Ascending aorta (tissue), 2 donors: ENCODE results near the gene TDG. TPM values are rescaled to one million over a fixed set of nuclear protein-coding genes. Genes with fewer than 3 reads are reported as not detected.
"Not testable (repeated sequence)": the region's sequence is repeated elsewhere in the genome, so short reads cannot be mapped to it uniquely, and the experiment has no call there.

Source experiments
- DNase-seq, 2 donors: peaks; one replicate each; pipeline ENCODE4 v3.0.0-alpha.2; 2019; ENCODE audit warnings: low spot score in 2 of 2
- H3K27ac ChIP-seq, 2 donors: fragments of 200-600 bp; sonication (generic); one replicate each; pipeline ENCODE4 v1.5.1; 2016 to 2017; ENCODE audit warnings: mild to moderate bottlenecking in 1 of 2
- H3K27me3 ChIP-seq: fragments of 200-600 bp; sonication (generic); one replicate; pipeline ENCODE4 v1.5.1; 2017
- H3K36me3 ChIP-seq, 2 donors: fragments of 200-600 bp; sonication (generic); one replicate each; pipeline ENCODE4 v1.5.1; 2016
- H3K4me1 ChIP-seq, 2 donors: fragments of 200-600 bp; sonication (generic); one replicate each; pipeline ENCODE4 v1.5.1; 2016 to 2017; ENCODE audit warnings: mild to moderate bottlenecking in 1 of 2
- H3K4me3 ChIP-seq, 2 donors: fragments of 200-600 bp; sonication (generic); one replicate each; pipeline ENCODE4 v1.5.1; 2016 to 2017; ENCODE audit warnings: mild to moderate bottlenecking in 1 of 2
- H3K9me3 ChIP-seq, 2 donors: fragments of 200-600 bp; sonication (generic); one replicate each; pipeline ENCODE4 v1.5.1; 2016
- intact Hi-C: fragments of 100-400 bp; cut with DNase I; formaldehyde crosslinking; loops from one replicate; pipeline ENCODE4 v1.15.1; 2023
- total RNA-seq: library from RNA; depleted of rRNA; stranded (reverse); fragments of >200 nt; gene quantifications from one replicate; pipeline ENCODE4 v1.1.0, GENCODE V29; 2016
- TF ChIP-seq, protein P1 (sequence below), 3 experiments: fragments of 200-600 bp in 2 of 3; fragments of 450-650 bp in 1 of 3; sonication (generic) in 2 of 3; IDR thresholded peaks; one replicate each; pipeline ENCODE4 v1.5.1; 2016 to 2019; ENCODE audit warnings: antibody characterized with exemption in 3 of 3, mild to moderate bottlenecking in 1 of 3, moderate library complexity in 1 of 3

Gene TDG
- total RNA-seq, 1 donor from 2014 or later = 11.8 TPM

DNA sequence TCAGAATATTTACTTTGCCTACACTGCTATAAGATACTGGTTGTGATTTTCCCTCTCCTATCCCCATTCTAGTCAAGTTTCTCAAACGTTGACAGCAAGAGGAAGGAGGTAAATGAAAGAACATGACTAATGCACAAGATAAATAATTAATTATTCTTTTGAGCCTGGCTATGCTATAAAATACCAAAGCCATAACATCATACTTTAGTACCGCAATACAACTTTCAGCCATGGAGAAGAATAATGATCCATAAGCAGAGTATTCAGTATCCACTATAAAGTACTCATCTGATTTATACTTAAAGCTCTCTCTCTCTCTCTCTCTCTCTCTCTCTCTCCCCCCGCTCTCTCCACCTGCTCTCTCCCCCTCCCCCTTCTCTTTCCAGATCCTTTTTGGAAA, 41.3 kb downstream of the TDG start:
- no peak for DNase-seq
- H3K4me1 ChIP-seq = no peaks in the 10 kb centered on the region
- TF ChIP-seq, protein P1, sequence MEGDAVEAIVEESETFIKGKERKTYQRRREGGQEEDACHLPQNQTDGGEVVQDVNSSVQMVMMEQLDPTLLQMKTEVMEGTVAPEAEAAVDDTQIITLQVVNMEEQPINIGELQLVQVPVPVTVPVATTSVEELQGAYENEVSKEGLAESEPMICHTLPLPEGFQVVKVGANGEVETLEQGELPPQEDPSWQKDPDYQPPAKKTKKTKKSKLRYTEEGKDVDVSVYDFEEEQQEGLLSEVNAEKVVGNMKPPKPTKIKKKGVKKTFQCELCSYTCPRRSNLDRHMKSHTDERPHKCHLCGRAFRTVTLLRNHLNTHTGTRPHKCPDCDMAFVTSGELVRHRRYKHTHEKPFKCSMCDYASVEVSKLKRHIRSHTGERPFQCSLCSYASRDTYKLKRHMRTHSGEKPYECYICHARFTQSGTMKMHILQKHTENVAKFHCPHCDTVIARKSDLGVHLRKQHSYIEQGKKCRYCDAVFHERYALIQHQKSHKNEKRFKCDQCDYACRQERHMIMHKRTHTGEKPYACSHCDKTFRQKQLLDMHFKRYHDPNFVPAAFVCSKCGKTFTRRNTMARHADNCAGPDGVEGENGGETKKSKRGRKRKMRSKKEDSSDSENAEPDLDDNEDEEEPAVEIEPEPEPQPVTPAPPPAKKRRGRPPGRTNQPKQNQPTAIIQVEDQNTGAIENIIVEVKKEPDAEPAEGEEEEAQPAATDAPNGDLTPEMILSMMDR (IDR thresholded peaks at IDR 0.05) = no peak
- no peak overlapping the region for H3K4me3 ChIP-seq
- intact Hi-C loops = no loop called here
- H3K36me3 ChIP-seq = peaks cover 0 to 6% of the 10 kb centered on the region in 2 donors
- H3K27ac ChIP-seq = no peak overlapping the region
- H3K9me3 ChIP-seq = no peaks in the 10 kb centered on the region
- no peaks in the 10 kb centered on the region for H3K27me3 ChIP-seq

DNA sequence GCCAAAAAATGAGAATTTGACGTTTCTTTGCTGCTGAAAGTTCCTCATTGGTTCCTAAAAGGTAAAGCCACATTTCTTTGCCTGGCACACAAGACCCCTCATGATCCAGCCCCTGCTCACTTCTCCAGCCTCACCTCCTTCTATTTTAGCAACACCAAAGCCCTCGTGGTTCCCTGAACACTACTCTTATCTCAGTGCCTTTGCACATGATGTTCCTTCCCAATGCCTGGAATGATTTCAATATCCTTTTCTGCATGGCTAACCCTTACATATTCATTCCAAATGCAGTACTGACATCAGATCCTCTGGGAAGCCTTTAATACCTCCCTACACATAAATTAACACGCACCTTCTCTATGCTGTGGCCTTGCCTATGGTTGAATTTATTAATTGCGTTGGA, 44.4 kb downstream of the TDG start:
- H3K4me3 ChIP-seq = no peak overlapping the region
- intact Hi-C loops = no loop called here
- peak overlapping the region in 1 of 2 donors; percentile 40 for H3K27ac ChIP-seq
- TF ChIP-seq, protein P1 (IDR thresholded peaks at IDR 0.05) = no peak
- H3K4me1 ChIP-seq = no peaks in the 10 kb centered on the region
- no peak for DNase-seq
- peaks cover 15% of the 10 kb centered on the region in 2 donors for H3K36me3 ChIP-seq
- H3K27me3 ChIP-seq = no peaks in the 10 kb centered on the region
- H3K9me3 ChIP-seq = no peaks in the 10 kb centered on the region

DNA sequence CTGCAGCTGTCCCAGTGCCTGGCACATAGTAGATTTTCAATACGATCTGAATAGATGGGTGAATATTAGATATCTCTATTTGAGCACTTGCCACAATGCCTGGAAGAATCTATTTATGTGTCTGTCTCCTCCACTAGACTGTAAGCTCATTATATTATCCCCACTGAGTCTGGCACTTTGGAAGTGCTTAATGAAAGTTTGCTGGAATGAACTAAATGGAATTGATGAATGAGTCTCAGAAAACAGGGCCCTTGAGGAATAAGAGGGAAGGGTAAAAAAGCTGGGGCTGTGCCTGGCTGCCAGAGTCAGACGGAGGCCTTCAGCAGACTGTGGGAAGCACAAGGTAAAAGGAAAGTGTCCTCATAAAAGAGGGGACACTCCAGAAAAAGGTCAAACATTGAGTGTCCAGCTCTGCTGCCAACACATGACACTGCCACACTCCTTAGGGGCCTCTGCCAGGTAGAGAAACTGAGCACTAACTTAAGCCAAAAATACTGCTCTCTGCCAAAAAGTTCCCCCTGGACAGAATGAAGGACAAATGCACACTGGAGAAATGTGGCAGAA, 45.0 kb downstream of the TDG start:
- H3K27ac ChIP-seq = peak overlapping the region; percentile 21 to 40
- H3K27me3 ChIP-seq = no peaks in the 10 kb centered on the region
- intact Hi-C loops = no loop called here
- H3K4me3 ChIP-seq = no peak overlapping the region
- no peaks in the 10 kb centered on the region for H3K9me3 ChIP-seq
- H3K4me1 ChIP-seq = no peaks in the 10 kb centered on the region
- no peak for DNase-seq
- TF ChIP-seq, protein P1 (IDR thresholded peaks at IDR 0.05) = no peak
- H3K36me3 ChIP-seq = peaks cover 15% of the 10 kb centered on the region in 2 donors

DNA sequence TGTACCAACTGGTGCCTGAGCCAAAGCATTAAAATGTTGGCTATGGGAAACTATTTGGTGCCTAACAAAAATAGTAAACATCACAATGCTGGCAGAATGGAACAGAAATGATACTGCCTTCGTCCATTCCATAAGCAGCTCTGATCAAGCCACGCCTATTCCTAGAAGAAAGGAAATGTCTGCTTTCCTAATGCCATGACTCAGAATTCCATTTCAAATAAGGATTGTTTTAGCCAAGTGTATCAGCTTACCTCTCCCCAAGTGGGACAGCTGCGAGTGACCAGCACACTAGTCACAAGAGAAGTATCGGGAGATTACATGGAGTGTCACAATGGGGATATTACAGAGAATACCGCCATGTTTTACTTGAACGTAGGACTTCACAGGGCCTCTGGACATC, 45.6 kb downstream of the TDG start:
- no peaks in the 10 kb centered on the region for H3K27me3 ChIP-seq
- H3K4me3 ChIP-seq = no peak overlapping the region
- no peak for DNase-seq
- peaks cover 15% of the 10 kb centered on the region in 2 donors for H3K36me3 ChIP-seq
- no peaks in the 10 kb centered on the region for H3K9me3 ChIP-seq
- H3K27ac ChIP-seq = peak overlapping the region; percentile 21 to 40
- intact Hi-C loops = no loop called here
- TF ChIP-seq, protein P1 (IDR thresholded peaks at IDR 0.05) = no peak
- H3K4me1 ChIP-seq = no peaks in the 10 kb centered on the region

DNA sequence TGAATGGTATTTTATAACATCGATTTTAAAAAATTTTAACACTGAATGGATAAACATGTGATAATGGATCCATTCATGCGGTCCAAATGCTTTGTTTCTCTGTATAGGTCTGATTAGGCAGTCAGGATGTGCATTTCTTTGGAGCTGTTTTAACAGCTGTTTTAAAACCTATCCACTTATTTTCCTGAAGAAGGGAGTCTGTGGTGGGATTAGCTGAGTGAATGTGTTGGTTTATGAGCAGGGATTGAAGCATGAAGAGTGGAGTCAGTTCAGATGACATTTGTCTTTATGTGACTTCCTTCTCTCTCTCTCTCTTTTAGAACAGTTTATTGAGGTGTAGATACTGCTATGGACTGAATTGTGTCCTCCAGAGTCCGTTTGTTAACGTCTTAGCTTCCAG, 46.7 kb downstream of the TDG start:
- DNase-seq = no peak
- intact Hi-C loops = no loop called here
- Histone ChIP-seq H3K27ac (no peak overlapping the region), H3K27me3 (no peaks in the 10 kb centered on the region), H3K4me1 (no peaks in the 10 kb centered on the region), H3K4me3 (no peak overlapping the region), H3K36me3 (peaks cover 15% of the 10 kb centered on the region in 2 donors), H3K9me3 (no peaks in the 10 kb centered on the region)
- TF ChIP-seq, protein P1 (IDR thresholded peaks at IDR 0.05) = no peak

DNA sequence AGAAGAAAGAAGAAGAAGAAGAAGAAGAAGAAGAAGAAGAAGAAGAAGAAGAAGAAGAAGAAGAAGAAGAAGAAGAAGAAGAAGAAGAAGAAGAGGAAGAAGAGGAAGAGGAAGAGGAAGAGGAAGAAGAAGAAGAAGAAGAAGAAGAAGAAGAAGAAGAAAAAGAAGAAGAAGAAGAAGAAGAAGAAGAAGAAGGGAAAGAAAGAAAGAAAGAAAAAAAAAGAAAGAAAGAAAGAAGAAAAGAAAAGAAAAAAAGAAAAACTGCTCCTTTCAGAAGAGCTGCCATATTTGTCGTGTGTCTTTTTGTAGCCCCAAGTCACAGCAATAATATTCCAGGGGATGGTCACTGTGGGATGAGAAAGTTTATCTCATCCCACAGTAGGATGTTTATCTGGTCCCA, 56.2 kb downstream of the TDG start:
- DNase-seq, intact Hi-C loops, H3K36me3 ChIP-seq, H3K27ac ChIP-seq, H3K9me3 ChIP-seq, H3K4me3 ChIP-seq, H3K27me3 ChIP-seq, H3K4me1 ChIP-seq: not testable (repeated sequence)
